ENCODE results near the gene COL26A1. TPM values are rescaled to one million over a fixed set of nuclear protein-coding genes. Genes with fewer than 3 reads are reported as not detected.

Gene COL26A1
- total RNA-seq, 1 donor: not detected

DNA sequence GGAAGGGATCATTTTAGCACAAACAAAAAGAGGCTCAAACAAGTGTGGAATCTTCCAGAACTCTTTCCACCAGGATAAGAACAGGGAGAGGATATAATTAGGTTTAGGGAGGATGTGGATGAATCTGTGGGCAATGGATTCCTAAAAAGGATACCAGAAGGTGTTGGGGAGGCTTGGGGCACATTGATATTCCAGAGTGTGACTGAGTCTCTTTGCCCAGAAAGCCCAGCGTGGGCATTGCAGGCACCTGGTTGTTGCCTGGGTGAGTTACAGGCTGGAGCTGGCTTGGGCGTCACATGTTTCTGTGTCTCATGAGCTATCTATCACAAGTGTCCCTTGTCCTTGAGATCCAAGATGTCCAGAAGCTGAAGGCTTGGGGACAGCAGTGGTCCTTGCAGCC lies 3.3 kb downstream of the COL26A1 start:
- Histone ChIP-seq H3K4me2 (ENCODE audit: insufficient read depth, low read length) (no peak overlapping the region), H2AFZ (ENCODE audit: low read length) (no peak overlapping the region), H3K79me2 (ENCODE audit: insufficient read depth, low read length) (no peaks in the 10 kb centered on the region), H4K20me1 (ENCODE audit: insufficient read depth, low read length) (no peaks in the 10 kb centered on the region), H3K27ac (ENCODE audit: low read depth, low read length) (no peak overlapping the region), H3K4me3 (ENCODE audit: insufficient read depth, low read length) (no peak overlapping the region), H3K36me3 (ENCODE audit: insufficient read depth, low read length) (no peaks in the 10 kb centered on the region), H3K4me1 (ENCODE audit: insufficient read depth, low read length) (peaks cover 4% of the 10 kb centered on the region), H3K27me3 (ENCODE audit: insufficient read depth, low read length) (peaks cover 30% of the 10 kb centered on the region), H3K9me3 (ENCODE audit: low read depth, low read length) (no peaks in the 10 kb centered on the region)
- DNase-seq (ENCODE audit: insufficient read length, low spot score, missing footprints): peak; percentile 48
- TF ChIP-seq, protein P1, sequence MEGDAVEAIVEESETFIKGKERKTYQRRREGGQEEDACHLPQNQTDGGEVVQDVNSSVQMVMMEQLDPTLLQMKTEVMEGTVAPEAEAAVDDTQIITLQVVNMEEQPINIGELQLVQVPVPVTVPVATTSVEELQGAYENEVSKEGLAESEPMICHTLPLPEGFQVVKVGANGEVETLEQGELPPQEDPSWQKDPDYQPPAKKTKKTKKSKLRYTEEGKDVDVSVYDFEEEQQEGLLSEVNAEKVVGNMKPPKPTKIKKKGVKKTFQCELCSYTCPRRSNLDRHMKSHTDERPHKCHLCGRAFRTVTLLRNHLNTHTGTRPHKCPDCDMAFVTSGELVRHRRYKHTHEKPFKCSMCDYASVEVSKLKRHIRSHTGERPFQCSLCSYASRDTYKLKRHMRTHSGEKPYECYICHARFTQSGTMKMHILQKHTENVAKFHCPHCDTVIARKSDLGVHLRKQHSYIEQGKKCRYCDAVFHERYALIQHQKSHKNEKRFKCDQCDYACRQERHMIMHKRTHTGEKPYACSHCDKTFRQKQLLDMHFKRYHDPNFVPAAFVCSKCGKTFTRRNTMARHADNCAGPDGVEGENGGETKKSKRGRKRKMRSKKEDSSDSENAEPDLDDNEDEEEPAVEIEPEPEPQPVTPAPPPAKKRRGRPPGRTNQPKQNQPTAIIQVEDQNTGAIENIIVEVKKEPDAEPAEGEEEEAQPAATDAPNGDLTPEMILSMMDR (IDR thresholded peaks at IDR 0.05; ENCODE audit: extremely low read depth, low read depth, low read length): no peak

DNA sequence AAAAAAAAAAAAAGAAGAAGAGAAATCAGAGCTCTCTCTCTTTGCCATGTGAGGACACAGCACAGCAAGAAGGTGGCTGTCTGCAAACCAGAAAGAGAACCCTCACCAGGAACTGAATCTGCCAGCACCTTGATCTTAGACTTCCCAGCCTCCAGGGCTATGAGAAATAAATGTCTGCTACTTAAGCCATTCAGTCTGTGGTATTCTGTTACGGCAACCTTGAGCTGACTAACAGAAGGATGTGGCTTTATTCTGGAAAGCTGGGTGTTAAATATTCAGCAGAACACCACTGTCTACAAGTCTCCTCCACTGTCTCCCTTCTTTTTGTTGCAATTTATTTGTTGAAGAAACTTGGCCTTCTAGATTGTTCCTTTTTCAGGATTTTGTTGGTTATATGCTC lies 5.0 kb downstream of the COL26A1 start:
- Histone ChIP-seq H4K20me1 (ENCODE audit: insufficient read depth, low read length) (no peaks in the 10 kb centered on the region), H3K4me2 (ENCODE audit: insufficient read depth, low read length) (no peak overlapping the region), H3K9me3 (ENCODE audit: low read depth, low read length) (no peaks in the 10 kb centered on the region), H3K27ac (ENCODE audit: low read depth, low read length) (no peak overlapping the region), H3K79me2 (ENCODE audit: insufficient read depth, low read length) (no peaks in the 10 kb centered on the region), H3K36me3 (ENCODE audit: insufficient read depth, low read length) (no peaks in the 10 kb centered on the region), H2AFZ (ENCODE audit: low read length) (no peak overlapping the region), H3K4me3 (ENCODE audit: insufficient read depth, low read length) (no peak overlapping the region), H3K4me1 (ENCODE audit: insufficient read depth, low read length) (peaks cover 4% of the 10 kb centered on the region), H3K27me3 (ENCODE audit: insufficient read depth, low read length) (peaks cover 19% of the 10 kb centered on the region)
- peak; percentile 39 for DNase-seq (ENCODE audit: insufficient read length, low spot score, missing footprints)
- TF ChIP-seq, protein P1 (IDR thresholded peaks at IDR 0.05; ENCODE audit: extremely low read depth, low read depth, low read length): no peak

DNA sequence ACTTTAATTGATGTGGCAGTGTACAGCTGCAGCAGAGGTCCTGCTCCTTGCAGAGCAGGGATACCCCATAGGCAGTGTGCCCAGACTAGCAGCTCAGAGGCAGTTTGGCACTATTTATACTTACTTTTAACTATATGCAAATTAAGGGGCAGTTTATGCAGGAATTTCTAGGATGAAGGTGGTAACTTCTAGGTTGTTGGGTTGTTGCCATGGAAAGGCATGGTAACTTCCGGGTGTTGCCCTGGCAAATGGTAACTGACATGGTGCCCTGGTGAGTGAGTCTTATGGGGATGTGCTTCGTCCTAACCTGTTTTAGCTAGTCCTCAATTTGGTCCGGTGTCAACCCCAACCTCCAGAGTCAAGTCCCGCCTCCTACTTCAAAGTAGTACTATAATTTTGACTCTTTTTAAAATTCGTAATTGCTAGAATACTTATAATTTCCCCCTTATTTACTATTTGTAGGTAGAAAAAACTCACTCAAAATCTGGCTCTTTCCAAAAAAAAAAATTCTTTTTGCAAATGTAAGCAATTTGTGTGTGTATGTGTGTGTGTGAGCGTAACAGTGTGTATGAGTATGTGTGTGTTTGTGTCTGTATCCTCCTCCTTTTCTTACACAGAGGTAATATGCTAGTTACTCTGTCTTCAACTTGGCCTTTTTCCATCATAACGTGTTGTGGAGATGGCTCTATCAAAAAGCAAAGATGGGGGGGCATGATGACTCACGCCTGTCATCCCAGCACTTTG lies 5.9 kb downstream of the COL26A1 start:
- Histone ChIP-seq H3K79me2 (ENCODE audit: insufficient read depth, low read length) (no peaks in the 10 kb centered on the region), H3K4me3 (ENCODE audit: insufficient read depth, low read length) (no peak overlapping the region), H3K27me3 (ENCODE audit: insufficient read depth, low read length) (peaks cover 25% of the 10 kb centered on the region), H2AFZ (ENCODE audit: low read length) (no peak overlapping the region), H4K20me1 (ENCODE audit: insufficient read depth, low read length) (no peaks in the 10 kb centered on the region), H3K4me2 (ENCODE audit: insufficient read depth, low read length) (no peak overlapping the region), H3K36me3 (ENCODE audit: insufficient read depth, low read length) (no peaks in the 10 kb centered on the region), H3K9me3 (ENCODE audit: low read depth, low read length) (no peaks in the 10 kb centered on the region), H3K27ac (ENCODE audit: low read depth, low read length) (no peak overlapping the region), H3K4me1 (ENCODE audit: insufficient read depth, low read length) (peaks cover 2% of the 10 kb centered on the region)
- TF ChIP-seq, protein P1 (IDR thresholded peaks at IDR 0.05; ENCODE audit: extremely low read depth, low read depth, low read length): no peak
- peak; percentile 63 for DNase-seq (ENCODE audit: insufficient read length, low spot score, missing footprints)

DNA sequence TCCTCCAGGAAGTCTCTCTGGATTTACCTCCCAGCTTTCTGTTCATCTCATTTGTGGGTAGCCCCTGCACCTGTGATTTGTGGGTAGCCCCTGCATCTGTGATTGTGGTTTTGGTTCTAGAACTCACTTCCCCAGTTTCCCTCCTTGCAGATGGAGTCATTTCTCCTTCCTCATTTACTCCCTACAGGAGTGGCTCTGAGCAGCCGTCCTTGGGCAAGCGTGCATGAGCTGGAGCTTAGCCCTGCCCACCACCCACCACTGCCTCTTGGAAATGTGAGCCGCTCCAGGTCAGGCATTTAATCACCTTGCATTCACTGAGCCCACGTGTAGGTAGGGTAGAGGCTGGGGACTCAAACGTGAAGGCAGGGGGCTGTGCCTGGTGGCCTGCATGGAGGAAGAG lies 8.2 kb downstream of the COL26A1 start:
- Histone ChIP-seq H3K36me3 (ENCODE audit: insufficient read depth, low read length) (no peaks in the 10 kb centered on the region), H3K4me1 (ENCODE audit: insufficient read depth, low read length) (no peaks in the 10 kb centered on the region), H3K4me2 (ENCODE audit: insufficient read depth, low read length) (no peak overlapping the region), H3K79me2 (ENCODE audit: insufficient read depth, low read length) (no peaks in the 10 kb centered on the region), H3K27ac (ENCODE audit: low read depth, low read length) (no peak overlapping the region), H2AFZ (ENCODE audit: low read length) (no peak overlapping the region), H3K27me3 (ENCODE audit: insufficient read depth, low read length) (peaks cover 27% of the 10 kb centered on the region), H3K9me3 (ENCODE audit: low read depth, low read length) (no peaks in the 10 kb centered on the region), H4K20me1 (ENCODE audit: insufficient read depth, low read length) (no peaks in the 10 kb centered on the region), H3K4me3 (ENCODE audit: insufficient read depth, low read length) (no peak overlapping the region)
- peak; percentile 34 for DNase-seq (ENCODE audit: insufficient read length, low spot score, missing footprints)
- TF ChIP-seq, protein P1 (IDR thresholded peaks at IDR 0.05; ENCODE audit: extremely low read depth, low read depth, low read length): no peak

All from osteoblast (primary cell).